Measurements from ENCODE around the gene OPN4. TPM values are rescaled to one million over a fixed set of nuclear protein-coding genes. Genes with fewer than 3 reads are reported as not detected.

Gene OPN4
- total RNA-seq, 1 donor from 2014 or later, result not detected

- H3K9me3 Mint-ChIP-seq (ENCODE audit: unreplicated experiment), result no peaks in the 10 kb centered on the region
- TF ChIP-seq EZH2 (IDR thresholded peaks at IDR 0.05; ENCODE audit: insufficient read depth, low read length), result no peak
- TF ChIP-seq CTCF (IDR thresholded peaks at IDR 0.05; ENCODE audit: insufficient read depth, low read depth, low read length), result no peak
- H3K36me3 Mint-ChIP-seq (ENCODE audit: low read depth, unreplicated experiment), result peaks cover 7% of the 10 kb centered on the region
- no peak overlapping the region for H3K4me3 ChIP-seq (ENCODE audit: insufficient read depth, low read depth, low read length)
- H3K4me1 Mint-ChIP-seq (ENCODE audit: low read depth, unreplicated experiment), result peaks cover 3% of the 10 kb centered on the region
- no peaks in the 10 kb centered on the region for H3K79me2 ChIP-seq (ENCODE audit: insufficient read depth, low read length)
- peak overlapping the region; percentile 41 for H3K27ac Mint-ChIP-seq (ENCODE audit: unreplicated experiment)
- H3K4me2 ChIP-seq (ENCODE audit: low read length), result no peak overlapping the region
- H4K20me1 ChIP-seq (ENCODE audit: insufficient read depth, low read length), result no peaks in the 10 kb centered on the region
- DNase-seq (ENCODE audit: low read depth) (no peak), FAIRE-seq (no peak)
- no peak overlapping the region for H2AFZ ChIP-seq (ENCODE audit: low read depth, low read length)
- H3K4me1 ChIP-seq (ENCODE audit: insufficient read depth, low read length), result peaks cover 2% of the 10 kb centered on the region
- H3K27me3 ChIP-seq (ENCODE audit: insufficient read depth, low read length), result no peaks in the 10 kb centered on the region
- no peak overlapping the region for H3K27ac ChIP-seq (ENCODE audit: low read depth, low read length)
- peaks cover 7% of the 10 kb centered on the region for H3K27me3 Mint-ChIP-seq (ENCODE audit: low read depth, unreplicated experiment)
- no peak overlapping the region for H3K9ac ChIP-seq (ENCODE audit: low read length)
- no peaks in the 10 kb centered on the region for H3K9me3 ChIP-seq (ENCODE audit: insufficient read depth, low read depth, low read length)
- no peaks in the 10 kb centered on the region for H3K36me3 ChIP-seq (ENCODE audit: insufficient read depth, low read length)
- no peak overlapping the region for H3K4me3 Mint-ChIP-seq (ENCODE audit: unreplicated experiment)
These were observed 51.6 kb downstream of the OPN4 start for GRCh38 chr10:86705905-86706304.

GRCh38 chr10:86706401-86706841 is 52.1 kb downstream of the OPN4 start:
- Histone ChIP-seq H3K79me2 (ENCODE audit: insufficient read depth, low read length) (no peaks in the 10 kb centered on the region), H3K9me3 (ENCODE audit: insufficient read depth, low read depth, low read length) (no peaks in the 10 kb centered on the region), H4K20me1 (ENCODE audit: insufficient read depth, low read length) (no peaks in the 10 kb centered on the region), H3K4me2 (ENCODE audit: low read length) (no peak overlapping the region), H3K36me3 (ENCODE audit: insufficient read depth, low read length) (no peaks in the 10 kb centered on the region), H2AFZ (ENCODE audit: low read depth, low read length) (no peak overlapping the region), H3K4me3 (ENCODE audit: insufficient read depth, low read depth, low read length) (no peak overlapping the region), H3K9ac (ENCODE audit: low read length) (no peak overlapping the region), H3K27ac (ENCODE audit: low read depth, low read length) (no peak overlapping the region), H3K27me3 (ENCODE audit: insufficient read depth, low read length) (no peaks in the 10 kb centered on the region), H3K4me1 (ENCODE audit: insufficient read depth, low read length) (peaks cover 4% of the 10 kb centered on the region)
- Mint-ChIP-seq H3K9me3 (ENCODE audit: unreplicated experiment) (no peaks in the 10 kb centered on the region), H3K4me3 (ENCODE audit: unreplicated experiment) (no peak overlapping the region), H3K27me3 (ENCODE audit: low read depth, unreplicated experiment) (peaks cover 5% of the 10 kb centered on the region), H3K36me3 (ENCODE audit: low read depth, unreplicated experiment) (peaks cover 6% of the 10 kb centered on the region), H3K27ac (ENCODE audit: unreplicated experiment) (no peak overlapping the region), H3K4me1 (ENCODE audit: low read depth, unreplicated experiment) (peaks cover 3% of the 10 kb centered on the region)
- FAIRE-seq, result no peak
- TF ChIP-seq EZH2 (IDR thresholded peaks at IDR 0.05; ENCODE audit: insufficient read depth, low read length) (no peak), CTCF (IDR thresholded peaks at IDR 0.05; ENCODE audit: insufficient read depth, low read depth, low read length) (no peak)
- no peak for DNase-seq (ENCODE audit: low read depth)

GRCh38 chr10:86706977-86707376 is 52.6 kb downstream of the OPN4 start:
- FAIRE-seq (no peak), DNase-seq (ENCODE audit: low read depth) (no peak)
- no peak for TF ChIP-seq EZH2 (IDR thresholded peaks at IDR 0.05; ENCODE audit: insufficient read depth, low read length)
- TF ChIP-seq CTCF (IDR thresholded peaks at IDR 0.05; ENCODE audit: insufficient read depth, low read depth, low read length), result no peak
- peak overlapping the region; percentile 83 for H3K27ac Mint-ChIP-seq (ENCODE audit: unreplicated experiment)
- no peak overlapping the region for H3K4me3 Mint-ChIP-seq (ENCODE audit: unreplicated experiment)
- no peak overlapping the region for H3K4me3 ChIP-seq (ENCODE audit: insufficient read depth, low read depth, low read length)
- peaks cover 4% of the 10 kb centered on the region for H3K36me3 Mint-ChIP-seq (ENCODE audit: low read depth, unreplicated experiment)
- no peaks in the 10 kb centered on the region for H3K27me3 ChIP-seq (ENCODE audit: insufficient read depth, low read length)
- no peaks in the 10 kb centered on the region for H3K36me3 ChIP-seq (ENCODE audit: insufficient read depth, low read length)
- H4K20me1 ChIP-seq (ENCODE audit: insufficient read depth, low read length), result no peaks in the 10 kb centered on the region
- peaks cover 2% of the 10 kb centered on the region for H3K27me3 Mint-ChIP-seq (ENCODE audit: low read depth, unreplicated experiment)
- peaks cover 3% of the 10 kb centered on the region for H3K4me1 Mint-ChIP-seq (ENCODE audit: low read depth, unreplicated experiment)
- no peak overlapping the region for H3K4me2 ChIP-seq (ENCODE audit: low read length)
- H3K9ac ChIP-seq (ENCODE audit: low read length), result no peak overlapping the region
- peaks cover 5% of the 10 kb centered on the region for H3K4me1 ChIP-seq (ENCODE audit: insufficient read depth, low read length)
- H3K27ac ChIP-seq (ENCODE audit: low read depth, low read length), result no peak overlapping the region
- no peaks in the 10 kb centered on the region for H3K9me3 ChIP-seq (ENCODE audit: insufficient read depth, low read depth, low read length)
- no peaks in the 10 kb centered on the region for H3K9me3 Mint-ChIP-seq (ENCODE audit: unreplicated experiment)
- H2AFZ ChIP-seq (ENCODE audit: low read depth, low read length), result no peak overlapping the region
- no peaks in the 10 kb centered on the region for H3K79me2 ChIP-seq (ENCODE audit: insufficient read depth, low read length)

Measured in astrocyte (in vitro differentiated cells and primary cell).